Measurements from ENCODE around the gene MAP3K2. TPM values are rescaled to one million over a fixed set of nuclear protein-coding genes. Genes with fewer than 3 reads are reported as not detected.
A peak's percentile ranks its signal among the peaks of the same experiment; 100 is the strongest.

Gene MAP3K2
- total and polyA plus RNA-seq, 4 donors = 6.6 to 79.3 (median 40.6) TPM

- Histone ChIP-seq H3K27me3 (ENCODE audit: control insufficient read depth in 1 of 2, insufficient read depth in 2 of 2, low read length in 1 of 2) (no peaks in the 10 kb centered on the region), H3K4me1 (ENCODE audit: control insufficient read depth in 1 of 2, insufficient read depth in 2 of 2, low read length in 2 of 2) (no peaks in the 10 kb centered on the region), H3K4me3 (ENCODE audit: low read length in 2 of 2) (peak within 1 kb of the TSS; percentile 45 to 91), H3K27ac (ENCODE audit: low read depth in 1 of 2, low read length in 2 of 2) (peak within 1 kb of the TSS in 1 of 2 donors; percentile 30), H3K9me3 (ENCODE audit: control insufficient read depth, low read length) (no peaks in the 10 kb centered on the region), H3K36me3 (ENCODE audit: control insufficient read depth in 1 of 2, insufficient read depth in 2 of 2, low read length in 1 of 2) (peaks cover 4 to 19% of the 10 kb centered on the region in 2 donors)
- WGBS, 2 donors = 0 to 1% methylated on average over 51 to 55 of the region's 55 CpGs
- ATAC-seq (ENCODE audit: low FRiP score) (peak; percentile 92), DNase-seq (peak; percentile 92 to 97)
- intact Hi-C loops (cut with DNase I) = no loop called here
Observed at GRCh38 chr2:127293748-127294562, 93.8 kb downstream of the MAP3K2 start, which contains the start of gene ERCC3. TSS of gene ERCC3 (minus strand) at chr2:127294144. CDS start at chr2:127294081, 63 bp downstream.

GRCh38 chr2:127293386-127293747 lies 94.4 kb downstream of the MAP3K2 start:
- H3K9me3 ChIP-seq (ENCODE audit: control insufficient read depth, low read length) = no peaks in the 10 kb centered on the region
- H3K4me1 ChIP-seq (ENCODE audit: control insufficient read depth in 1 of 2, insufficient read depth in 2 of 2, low read length in 2 of 2) = no peaks in the 10 kb centered on the region
- peaks cover 4 to 22% of the 10 kb centered on the region in 2 donors for H3K36me3 ChIP-seq (ENCODE audit: control insufficient read depth in 1 of 2, insufficient read depth in 2 of 2, low read length in 1 of 2)
- intact Hi-C loops (cut with DNase I) = no loop called here
- peak overlapping the region; percentile 45 to 91 for H3K4me3 ChIP-seq (ENCODE audit: low read length in 2 of 2)
- no peaks in the 10 kb centered on the region for H3K27me3 ChIP-seq (ENCODE audit: control insufficient read depth in 1 of 2, insufficient read depth in 2 of 2, low read length in 1 of 2)
- ATAC-seq (ENCODE audit: low FRiP score) = no peak
- peak overlapping the region in 1 of 2 donors; percentile 23 for H3K27ac ChIP-seq (ENCODE audit: low read depth in 1 of 2, low read length in 2 of 2)
- 11% methylated on average over 13 of the region's 13 CpGs for WGBS, 2 donors
- no peak for DNase-seq

GRCh38 chr2:127288274-127288673 lies 99.5 kb downstream of the MAP3K2 start:
- 87 to 93% methylated on average over 3 of the region's 3 CpGs for WGBS, 2 donors
- Histone ChIP-seq H3K27ac (ENCODE audit: low read depth in 1 of 2, low read length in 2 of 2) (no peak overlapping the region), H3K36me3 (ENCODE audit: control insufficient read depth in 1 of 2, insufficient read depth in 2 of 2, low read length in 1 of 2) (peaks cover 11 to 41% of the 10 kb centered on the region in 2 donors), H3K4me3 (ENCODE audit: low read length in 2 of 2) (no peak overlapping the region), H3K4me1 (ENCODE audit: control insufficient read depth in 1 of 2, insufficient read depth in 2 of 2, low read length in 2 of 2) (no peaks in the 10 kb centered on the region), H3K9me3 (ENCODE audit: control insufficient read depth, low read length) (no peaks in the 10 kb centered on the region), H3K27me3 (ENCODE audit: control insufficient read depth in 1 of 2, insufficient read depth in 2 of 2, low read length in 1 of 2) (no peaks in the 10 kb centered on the region)
- ATAC-seq (ENCODE audit: low FRiP score) = no peak
- intact Hi-C loops (cut with DNase I) = no loop called here
- DNase-seq = no peak

GRCh38 chr2:127283275-127283674 lies 104.5 kb downstream of the MAP3K2 start:
- ATAC-seq (ENCODE audit: low FRiP score) (no peak), DNase-seq (no peak)
- Histone ChIP-seq H3K9me3 (ENCODE audit: control insufficient read depth, low read length) (no peaks in the 10 kb centered on the region), H3K4me3 (ENCODE audit: low read length in 2 of 2) (no peak overlapping the region), H3K4me1 (ENCODE audit: control insufficient read depth in 1 of 2, insufficient read depth in 2 of 2, low read length in 2 of 2) (no peaks in the 10 kb centered on the region), H3K27ac (ENCODE audit: low read depth in 1 of 2, low read length in 2 of 2) (no peak overlapping the region), H3K27me3 (ENCODE audit: control insufficient read depth in 1 of 2, insufficient read depth in 2 of 2, low read length in 1 of 2) (no peaks in the 10 kb centered on the region), H3K36me3 (ENCODE audit: control insufficient read depth in 1 of 2, insufficient read depth in 2 of 2, low read length in 1 of 2) (peaks cover 13 to 27% of the 10 kb centered on the region in 2 donors)
- WGBS, 2 donors = 97 to 99% methylated on average over 2 of the region's 2 CpGs
- intact Hi-C loops (cut with DNase I) = no loop called here

- H3K36me3 ChIP-seq (ENCODE audit: control insufficient read depth in 1 of 2, insufficient read depth in 2 of 2, low read length in 1 of 2) = peaks cover 17 to 19% of the 10 kb centered on the region in 2 donors
- H3K9me3 ChIP-seq (ENCODE audit: control insufficient read depth, low read length) = no peaks in the 10 kb centered on the region
- no peak for DNase-seq
- H3K27ac ChIP-seq (ENCODE audit: low read depth in 1 of 2, low read length in 2 of 2) = no peak overlapping the region
- ATAC-seq (ENCODE audit: low FRiP score) = no peak
- no peak overlapping the region for H3K4me3 ChIP-seq (ENCODE audit: low read length in 2 of 2)
- intact Hi-C loops (cut with DNase I) = no loop called here
- WGBS, 2 donors = 77 to 86% methylated on average over 2 of the region's 2 CpGs
- H3K4me1 ChIP-seq (ENCODE audit: control insufficient read depth in 1 of 2, insufficient read depth in 2 of 2, low read length in 2 of 2) = no peaks in the 10 kb centered on the region
- no peaks in the 10 kb centered on the region for H3K27me3 ChIP-seq (ENCODE audit: control insufficient read depth in 1 of 2, insufficient read depth in 2 of 2, low read length in 1 of 2)
Observed at GRCh38 chr2:127280693-127281092, 107.1 kb downstream of the MAP3K2 start.

- DNase-seq (no peak), ATAC-seq (ENCODE audit: low FRiP score) (no peak)
- no peaks in the 10 kb centered on the region for H3K9me3 ChIP-seq (ENCODE audit: control insufficient read depth, low read length)
- peaks cover 17 to 20% of the 10 kb centered on the region in 2 donors for H3K36me3 ChIP-seq (ENCODE audit: control insufficient read depth in 1 of 2, insufficient read depth in 2 of 2, low read length in 1 of 2)
- 85 to 86% methylated on average over 5 of the region's 5 CpGs for WGBS, 2 donors
- intact Hi-C loops (cut with DNase I) = no loop called here
- no peak overlapping the region for H3K4me3 ChIP-seq (ENCODE audit: low read length in 2 of 2)
- H3K27me3 ChIP-seq (ENCODE audit: control insufficient read depth in 1 of 2, insufficient read depth in 2 of 2, low read length in 1 of 2) = no peaks in the 10 kb centered on the region
- no peak overlapping the region for H3K27ac ChIP-seq (ENCODE audit: low read depth in 1 of 2, low read length in 2 of 2)
- no peaks in the 10 kb centered on the region for H3K4me1 ChIP-seq (ENCODE audit: control insufficient read depth in 1 of 2, insufficient read depth in 2 of 2, low read length in 2 of 2)
Observed at GRCh38 chr2:127279781-127280180, 108.0 kb downstream of the MAP3K2 start.

GRCh38 chr2:127278959-127279358 lies 108.8 kb downstream of the MAP3K2 start:
- Histone ChIP-seq H3K9me3 (ENCODE audit: control insufficient read depth, low read length) (no peaks in the 10 kb centered on the region), H3K36me3 (ENCODE audit: control insufficient read depth in 1 of 2, insufficient read depth in 2 of 2, low read length in 1 of 2) (peaks cover 17% of the 10 kb centered on the region in 2 donors), H3K4me1 (ENCODE audit: control insufficient read depth in 1 of 2, insufficient read depth in 2 of 2, low read length in 2 of 2) (no peaks in the 10 kb centered on the region), H3K27ac (ENCODE audit: low read depth in 1 of 2, low read length in 2 of 2) (no peak overlapping the region), H3K27me3 (ENCODE audit: control insufficient read depth in 1 of 2, insufficient read depth in 2 of 2, low read length in 1 of 2) (no peaks in the 10 kb centered on the region), H3K4me3 (ENCODE audit: low read length in 2 of 2) (no peak overlapping the region)
- DNase-seq (no peak), ATAC-seq (ENCODE audit: low FRiP score) (no peak)
- WGBS, 2 donors = 88 to 95% methylated on average over 3 of the region's 3 CpGs
- intact Hi-C loops (cut with DNase I) = no loop called here

- H3K27ac ChIP-seq (ENCODE audit: low read depth in 1 of 2, low read length in 2 of 2) = no peak overlapping the region
- peaks cover 16 to 17% of the 10 kb centered on the region in 2 donors for H3K36me3 ChIP-seq (ENCODE audit: control insufficient read depth in 1 of 2, insufficient read depth in 2 of 2, low read length in 1 of 2)
- no peak overlapping the region for H3K4me3 ChIP-seq (ENCODE audit: low read length in 2 of 2)
- H3K27me3 ChIP-seq (ENCODE audit: control insufficient read depth in 1 of 2, insufficient read depth in 2 of 2, low read length in 1 of 2) = no peaks in the 10 kb centered on the region
- DNase-seq (no peak), ATAC-seq (ENCODE audit: low FRiP score) (no peak)
- intact Hi-C loops (cut with DNase I) = no loop called here
- WGBS, 2 donors = 94 to 96% methylated on average over 2 of the region's 2 CpGs
- H3K9me3 ChIP-seq (ENCODE audit: control insufficient read depth, low read length) = no peaks in the 10 kb centered on the region
- no peaks in the 10 kb centered on the region for H3K4me1 ChIP-seq (ENCODE audit: control insufficient read depth in 1 of 2, insufficient read depth in 2 of 2, low read length in 2 of 2)
Observed at GRCh38 chr2:127277028-127277427, 110.7 kb downstream of the MAP3K2 start.

GRCh38 chr2:127275789-127276188 lies 112.0 kb downstream of the MAP3K2 start:
- intact Hi-C loops (cut with DNase I) = no loop called here
- no peak overlapping the region for H3K4me3 ChIP-seq (ENCODE audit: low read length in 2 of 2)
- DNase-seq = no peak
- no peaks in the 10 kb centered on the region for H3K9me3 ChIP-seq (ENCODE audit: control insufficient read depth, low read length)
- no peak for ATAC-seq (ENCODE audit: low FRiP score)
- H3K27me3 ChIP-seq (ENCODE audit: control insufficient read depth in 1 of 2, insufficient read depth in 2 of 2, low read length in 1 of 2) = no peaks in the 10 kb centered on the region
- WGBS, 2 donors = 78 to 81% methylated on average over 9 of the region's 9 CpGs
- no peak overlapping the region for H3K27ac ChIP-seq (ENCODE audit: low read depth in 1 of 2, low read length in 2 of 2)
- peaks cover 18 to 22% of the 10 kb centered on the region in 2 donors for H3K36me3 ChIP-seq (ENCODE audit: control insufficient read depth in 1 of 2, insufficient read depth in 2 of 2, low read length in 1 of 2)
- no peaks in the 10 kb centered on the region for H3K4me1 ChIP-seq (ENCODE audit: control insufficient read depth in 1 of 2, insufficient read depth in 2 of 2, low read length in 2 of 2)

Data from aorta (tissue), 5 donors.